Smooth muscle cell (in vitro differentiated cells): ENCODE measurements around the gene CLDN11. TPM values are rescaled to one million over a fixed set of nuclear protein-coding genes. Genes with fewer than 3 reads are reported as not detected.

ENCODE experiments used
- DNase-seq: peaks from one replicate; lab custom pipeline; 2025; ENCODE audit not compliant: unreplicated experiment; lab: John Stamatoyannopoulos, UW
- H2AFZ ChIP-seq: fragments of 200-600 bp; sonication (generic); 2 replicates; pipeline ENCODE4 v1.6.0; 2016; ENCODE audit warnings: antibody characterized with exemption, low read depth, mild to moderate bottlenecking
- H3F3A ChIP-seq: fragments of 200-600 bp; sonication (generic); 2 replicates; pipeline ENCODE4 v1.6.0; 2017; ENCODE audit warnings: antibody characterized with exemption, low read depth
- H3K27ac ChIP-seq: fragments of 200-600 bp; sonication (generic); 2 replicates; pipeline ENCODE4 v1.5.1; 2016; ENCODE audit warnings: low read depth, mild to moderate bottlenecking
- H3K27me3 ChIP-seq: fragments of 200-600 bp; sonication (generic); 2 replicates; pipeline ENCODE4 v1.6.1; 2016; ENCODE audit warnings: low read depth, mild to moderate bottlenecking
- H3K36me3 ChIP-seq: fragments of 200-600 bp; sonication (generic); 2 replicates; pipeline ENCODE4 v1.5.1; 2016; ENCODE audit warnings: low read depth
- H3K4me1 ChIP-seq: fragments of 200-600 bp; sonication (generic); 2 replicates; pipeline ENCODE4 v1.5.1; 2016; ENCODE audit warnings: low read depth
- H3K4me2 ChIP-seq: fragments of 200-600 bp; sonication (generic); 2 replicates; pipeline ENCODE4 v1.6.0; 2016; ENCODE audit warnings: mild to moderate bottlenecking
- H3K4me3 ChIP-seq: fragments of 200-600 bp; sonication (generic); 2 replicates; pipeline ENCODE4 v1.5.1; 2016; ENCODE audit warnings: mild to moderate bottlenecking
- H3K79me2 ChIP-seq: fragments of 200-600 bp; sonication (generic); 2 replicates; pipeline ENCODE4 v1.6.0; 2016; ENCODE audit warnings: low read depth, mild to moderate bottlenecking
- H3K9ac ChIP-seq: fragments of 200-600 bp; sonication (generic); 2 replicates; pipeline ENCODE4 v1.6.0; 2016; ENCODE audit warnings: low read depth
- H3K9me3 ChIP-seq: fragments of 200-600 bp; sonication (generic); replicated peaks from 2 replicates; pipeline ENCODE4 v1.5.1; 2016; ENCODE audit warnings: low read depth
- H4K20me1 ChIP-seq: fragments of 200-600 bp; sonication (generic); 2 replicates; pipeline ENCODE4 v1.6.0; 2016; ENCODE audit warnings: low read depth
- WGBS: methylation state at CpG from one replicate; pipeline ENCODE4 v1.1.7; 2016; ENCODE audit warnings: low lambda C conversion rate; 5-methylcytosine and 5-hydroxymethylcytosine counted together
- polyA plus RNA-seq: library from polyadenylated mRNA; unstranded; fragments of >200 nt; fragmentation: Nextera tagmentation; extraction: Ambion mirVana; gene quantifications from 2 replicates; pipeline ENCODE4 v1.2.1, GENCODE V29; 2016
- total RNA-seq: library from RNA; depleted of rRNA; stranded (reverse); fragments of >200 nt; gene quantifications from 2 replicates; pipeline ENCODE4 v1.2.3, GENCODE V29; 2014
- TF ChIP-seq, protein P1 (sequence below): fragments of 200-600 bp; sonication (generic); IDR thresholded peaks from 2 replicates; pipeline ENCODE4 v1.5.1; 2017; ENCODE audit warnings: borderline replicate concordance, mild to moderate bottlenecking, antibody characterized with exemption; ENCODE audit not compliant: insufficient read depth, poor library complexity, severe bottlenecking

The CLDN11 gene
- total and polyA plus RNA-seq, 2 experiments from 2014 or later, result 1.0 to 4.2 TPM

DNA sequence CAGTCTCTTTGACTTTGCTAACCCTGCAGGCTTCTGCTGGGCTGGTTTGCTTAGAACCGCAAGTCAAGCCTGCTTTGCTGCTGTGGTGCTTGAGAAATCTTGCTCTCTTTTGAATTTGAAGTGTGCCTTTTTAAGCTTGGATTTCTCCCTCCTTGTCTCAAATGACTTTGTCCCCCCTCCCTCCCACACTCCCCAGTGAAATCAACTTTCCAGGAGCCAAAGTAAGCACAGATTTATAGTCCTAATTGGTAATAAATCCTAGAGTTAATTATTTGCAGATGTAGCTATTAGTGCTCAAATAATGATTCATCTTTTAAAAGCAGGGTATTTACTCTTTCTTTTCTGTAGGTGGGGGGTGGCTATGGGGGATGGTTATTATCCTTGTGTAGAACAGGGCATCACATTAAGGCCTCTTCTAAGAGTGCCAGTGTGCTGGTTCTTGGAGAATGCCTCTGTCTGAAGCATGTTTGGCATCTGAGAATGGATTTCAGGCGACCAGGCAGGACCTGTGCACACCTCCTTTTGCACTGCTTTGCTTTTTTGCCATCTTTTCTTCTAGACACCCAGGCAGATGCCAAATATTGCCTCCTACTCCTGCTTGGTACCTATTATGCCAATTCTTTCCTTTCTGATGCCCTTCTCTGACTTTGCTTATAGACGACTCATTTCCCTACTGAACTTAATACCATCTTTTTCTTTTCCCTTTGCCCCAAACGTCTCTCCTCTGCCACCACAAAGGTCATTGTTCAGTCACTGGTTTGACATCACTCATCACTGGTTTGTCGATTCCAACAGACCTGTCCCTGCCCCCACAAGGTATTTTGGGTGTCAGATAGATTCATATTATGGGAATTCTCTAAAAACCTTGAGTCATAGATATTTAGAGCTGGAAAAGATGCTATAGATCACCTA, 50.7 kb downstream of the CLDN11 start:
- Histone ChIP-seq H3K27me3 (peaks cover under 1% of the 10 kb centered on the region), H3K9me3 (no peaks in the 10 kb centered on the region), H3K4me1 (peaks cover 10% of the 10 kb centered on the region), H3F3A (peaks cover 3% of the 10 kb centered on the region), H2AFZ (no peak overlapping the region), H3K4me2 (peak overlapping the region; percentile 12), H3K4me3 (no peak overlapping the region), H3K36me3 (no peaks in the 10 kb centered on the region), H3K27ac (no peak overlapping the region), H4K20me1 (no peaks in the 10 kb centered on the region), H3K79me2 (no peaks in the 10 kb centered on the region), H3K9ac (no peak overlapping the region)
- no peak for DNase-seq
- TF ChIP-seq, protein P1, sequence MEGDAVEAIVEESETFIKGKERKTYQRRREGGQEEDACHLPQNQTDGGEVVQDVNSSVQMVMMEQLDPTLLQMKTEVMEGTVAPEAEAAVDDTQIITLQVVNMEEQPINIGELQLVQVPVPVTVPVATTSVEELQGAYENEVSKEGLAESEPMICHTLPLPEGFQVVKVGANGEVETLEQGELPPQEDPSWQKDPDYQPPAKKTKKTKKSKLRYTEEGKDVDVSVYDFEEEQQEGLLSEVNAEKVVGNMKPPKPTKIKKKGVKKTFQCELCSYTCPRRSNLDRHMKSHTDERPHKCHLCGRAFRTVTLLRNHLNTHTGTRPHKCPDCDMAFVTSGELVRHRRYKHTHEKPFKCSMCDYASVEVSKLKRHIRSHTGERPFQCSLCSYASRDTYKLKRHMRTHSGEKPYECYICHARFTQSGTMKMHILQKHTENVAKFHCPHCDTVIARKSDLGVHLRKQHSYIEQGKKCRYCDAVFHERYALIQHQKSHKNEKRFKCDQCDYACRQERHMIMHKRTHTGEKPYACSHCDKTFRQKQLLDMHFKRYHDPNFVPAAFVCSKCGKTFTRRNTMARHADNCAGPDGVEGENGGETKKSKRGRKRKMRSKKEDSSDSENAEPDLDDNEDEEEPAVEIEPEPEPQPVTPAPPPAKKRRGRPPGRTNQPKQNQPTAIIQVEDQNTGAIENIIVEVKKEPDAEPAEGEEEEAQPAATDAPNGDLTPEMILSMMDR, result no peak
- WGBS, result 60% methylated on average over 5 of the region's 5 CpGs

DNA sequence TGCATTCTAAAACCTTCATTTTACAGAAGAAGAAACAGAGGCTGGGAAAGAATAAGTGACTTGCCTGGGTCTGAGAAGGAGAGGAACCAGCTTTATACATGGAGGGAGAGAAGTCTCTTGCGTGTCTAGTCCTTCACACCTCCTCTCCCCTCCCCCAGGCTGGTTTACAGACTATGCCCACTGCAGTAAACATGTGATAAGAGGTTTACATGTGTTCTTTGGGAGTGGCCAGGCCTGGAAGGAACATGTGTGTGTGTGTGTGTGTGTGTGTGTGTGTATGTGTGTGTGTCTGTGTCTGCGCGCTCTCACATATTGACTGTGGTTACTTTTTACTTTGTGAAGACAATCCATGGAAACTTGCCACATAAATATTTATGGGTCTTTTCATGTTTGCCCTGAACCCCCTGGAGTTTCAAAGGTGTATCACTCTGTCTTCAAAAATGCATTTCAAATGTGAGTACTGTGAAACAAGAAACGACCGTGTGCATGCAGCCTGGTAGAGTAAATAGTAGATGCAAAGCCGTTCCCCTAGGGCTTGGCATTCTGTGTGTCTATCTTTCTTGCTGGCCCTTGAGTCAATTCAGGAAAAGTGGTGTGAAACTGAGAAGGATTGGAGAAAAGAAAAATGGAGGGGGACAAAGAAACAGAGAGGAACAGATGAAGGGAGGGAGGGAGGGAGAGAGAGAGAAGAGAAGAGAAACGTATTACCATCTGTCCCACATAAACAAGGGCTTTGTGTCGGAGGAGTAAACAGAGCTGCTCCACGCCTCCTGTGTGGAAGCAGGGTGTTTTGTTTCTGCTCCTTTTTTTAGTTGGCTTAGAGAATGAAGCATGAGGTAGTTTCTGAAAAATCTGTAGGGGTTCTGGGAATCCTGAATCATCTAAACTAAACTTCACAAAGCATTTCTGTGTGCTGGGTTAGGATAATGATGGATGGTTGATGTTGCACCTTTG, 51.7 kb downstream of the CLDN11 start:
- H3K27me3 ChIP-seq, result no peaks in the 10 kb centered on the region
- H3F3A ChIP-seq, result peaks cover 3% of the 10 kb centered on the region
- H3K9ac ChIP-seq, result no peak overlapping the region
- no peak overlapping the region for H3K27ac ChIP-seq
- H2AFZ ChIP-seq, result no peak overlapping the region
- DNase-seq, result no peak
- H3K4me3 ChIP-seq, result no peak overlapping the region
- no peaks in the 10 kb centered on the region for H3K36me3 ChIP-seq
- TF ChIP-seq, protein P1, result no peak
- no peaks in the 10 kb centered on the region for H4K20me1 ChIP-seq
- H3K4me1 ChIP-seq, result peaks cover 10% of the 10 kb centered on the region
- no peaks in the 10 kb centered on the region for H3K79me2 ChIP-seq
- H3K4me2 ChIP-seq, result no peak overlapping the region
- 58% methylated on average over 9 of the region's 9 CpGs for WGBS
- no peaks in the 10 kb centered on the region for H3K9me3 ChIP-seq

DNA sequence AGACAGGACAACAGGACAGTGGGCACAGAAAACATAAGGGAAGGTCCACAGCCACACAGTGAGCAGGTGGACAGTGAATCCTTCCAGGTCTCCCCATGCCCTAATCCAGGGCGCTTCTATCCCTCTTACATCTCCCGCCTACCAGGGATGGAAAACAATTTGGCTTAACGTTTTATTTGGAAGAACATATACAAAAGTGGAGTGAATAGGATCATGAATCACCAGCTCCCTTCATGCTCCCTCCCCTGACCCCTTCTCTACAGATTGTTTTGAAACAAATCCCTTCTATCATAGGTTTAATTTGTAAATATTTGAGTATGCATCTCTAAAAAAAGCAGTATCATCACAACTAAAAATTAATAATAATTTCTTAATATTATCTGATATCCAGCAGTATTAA, 52.5 kb downstream of the CLDN11 start:
- no peak for DNase-seq
- Histone ChIP-seq H4K20me1 (no peaks in the 10 kb centered on the region), H3K4me3 (no peak overlapping the region), H3K27me3 (no peaks in the 10 kb centered on the region), H3K4me2 (no peak overlapping the region), H3K9me3 (no peaks in the 10 kb centered on the region), H2AFZ (no peak overlapping the region), H3K79me2 (no peaks in the 10 kb centered on the region), H3K27ac (no peak overlapping the region), H3K4me1 (peaks cover 10% of the 10 kb centered on the region), H3K9ac (no peak overlapping the region), H3K36me3 (no peaks in the 10 kb centered on the region), H3F3A (peaks cover 3% of the 10 kb centered on the region)
- TF ChIP-seq, protein P1, result no peak
- 79% methylated on average over 3 of the region's 3 CpGs for WGBS
